ENCODE results near the gene KIF1C. TPM values are rescaled to one million over a fixed set of nuclear protein-coding genes. Genes with fewer than 3 reads are reported as not detected.

The KIF1C gene
- total and polyA plus RNA-seq, 2 experiments from 2014 or later, result 39.8 to 72.7 TPM

DNA sequence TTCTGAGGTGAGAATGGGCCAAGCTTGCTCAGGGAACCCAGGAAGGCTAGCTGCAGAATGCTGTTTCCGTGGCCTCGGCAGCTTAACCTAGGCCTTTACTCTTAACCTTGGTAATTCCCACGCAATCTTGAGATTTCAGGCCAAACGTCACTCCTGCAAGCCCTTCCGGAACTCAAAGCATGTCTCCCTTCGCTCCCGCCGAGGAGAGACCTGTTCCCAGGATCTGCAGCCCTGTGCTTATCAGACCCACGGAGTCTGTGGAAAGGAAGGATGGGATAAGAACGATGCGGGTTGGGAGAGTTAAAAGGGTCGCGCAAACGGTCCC lies 80.0 kb downstream of the KIF1C start:
- no peaks in the 10 kb centered on the region for H3K9me3 ChIP-seq (ENCODE audit: low read depth)
- H3K9ac ChIP-seq, result peak overlapping the region; percentile 78
- H3K79me2 ChIP-seq (ENCODE audit: insufficient read depth), result peaks cover 11% of the 10 kb centered on the region; the same call in 1 of the 2 replicates
- WGBS, 2 experiments (ENCODE audit: low coverage in 1 of 2, low lambda C conversion rate in 2 of 2, missing lambda C conversion rate in 2 of 2), result 25 to 27% methylated on average over 14 of the region's 14 CpGs
- H3K4me2 ChIP-seq (ENCODE audit: unreplicated experiment), result peak overlapping the region; percentile 93
- H2AFZ ChIP-seq, result peak overlapping the region; percentile 99
- no peaks in the 10 kb centered on the region for H3K4me1 ChIP-seq (ENCODE audit: insufficient read depth)
- H3F3A ChIP-seq (ENCODE audit: insufficient read depth), result no peaks in the 10 kb centered on the region
- in situ Hi-C loops (cut with MboI), result no loop called here
- no peak overlapping the region for H3K27ac ChIP-seq
- H3K9me2 ChIP-seq (ENCODE audit: insufficient read depth), result no peaks in the 10 kb centered on the region
- H3K4me3 ChIP-seq, result peak overlapping the region; percentile 82
- TF ChIP-seq EZH2phosphoT487 (IDR thresholded peaks at IDR 0.05; ENCODE audit: insufficient read depth, low read depth) (no peak), EZH2 (IDR thresholded peaks at IDR 0.05; ENCODE audit: insufficient read depth, poor library complexity, severe bottlenecking) (no peak)
- no peaks in the 10 kb centered on the region for H3K36me3 ChIP-seq (ENCODE audit: low read depth)
- H4K20me1 ChIP-seq (ENCODE audit: insufficient read depth), result no peaks in the 10 kb centered on the region
- DNase-seq, result no peak
- 0 out of 2 replicates have a peak, but pooled peaks cover 9% of the 10 kb centered on the region for H3K27me3 ChIP-seq (replicated peaks; ENCODE audit: insufficient read depth)

Small RNA genes within 50 kb of the gene (microRNA-seq; reads per million reads assigned to microRNA genes)
- gene MIR6864 (ENCODE audit: borderline number of aligned reads) (not detected), gene MIR6865 (ENCODE audit: borderline number of aligned reads) (not detected)

Small RNA genes within 50 kb of the gene (small RNA-seq; reads per million reads assigned to genes)
- not detected for gene MIR6864 (ENCODE audit: low read depth, low replicate concordance)
- not detected for gene MIR6865 (ENCODE audit: low read depth, low replicate concordance)

Other genes starting within 250 kb of the KIF1C start
- not detected in 2 replicates for gene TM4SF5, start 226.1 kb upstream of the KIF1C start, total RNA-seq (2014; rRNA removed; shearing (Covaris generic))
- gene TM4SF5, start 226.1 kb upstream of the KIF1C start, polyA plus RNA-seq (2016; fragmentation: Nextera tagmentation; extraction: Ambion mirVana), result not detected in 2 replicates
- not detected in 2 replicates for gene VMO1, start 211.6 kb upstream of the KIF1C start, total RNA-seq (2014; rRNA removed; shearing (Covaris generic))
- gene VMO1, start 211.6 kb upstream of the KIF1C start, polyA plus RNA-seq (2016; fragmentation: Nextera tagmentation; extraction: Ambion mirVana), result 0.63 and 0.93 TPM in 2 replicates
- 2.2 TPM in 1 of 2 replicates, not detected in the other for gene GLTPD2, start 209.0 kb upstream of the KIF1C start, total RNA-seq (2014; rRNA removed; shearing (Covaris generic))
- 0.50 and 0.61 TPM in 2 replicates for gene GLTPD2, start 209.0 kb upstream of the KIF1C start, polyA plus RNA-seq (2016; fragmentation: Nextera tagmentation; extraction: Ambion mirVana)
- 92.1 and 148 TPM in 2 replicates for gene PSMB6, start 201.8 kb upstream of the KIF1C start, total RNA-seq (2014; rRNA removed; shearing (Covaris generic))
- 308 and 315 TPM in 2 replicates for gene PSMB6, start 201.8 kb upstream of the KIF1C start, polyA plus RNA-seq (2016; fragmentation: Nextera tagmentation; extraction: Ambion mirVana)
- gene PLD2, start 190.8 kb upstream of the KIF1C start, total RNA-seq (2014; rRNA removed; shearing (Covaris generic)), result 20.9 and 22.0 TPM in 2 replicates
- 11.9 and 12.3 TPM in 2 replicates for gene PLD2, start 190.8 kb upstream of the KIF1C start, polyA plus RNA-seq (2016; fragmentation: Nextera tagmentation; extraction: Ambion mirVana)
- 31.5 and 34.5 TPM in 2 replicates for gene MINK1, start 164.6 kb upstream of the KIF1C start, total RNA-seq (2014; rRNA removed; shearing (Covaris generic))
- 21.0 and 24.2 TPM in 2 replicates for gene MINK1, start 164.6 kb upstream of the KIF1C start, polyA plus RNA-seq (2016; fragmentation: Nextera tagmentation; extraction: Ambion mirVana)
- gene C17orf107, start 98.4 kb upstream of the KIF1C start, total RNA-seq (2014; rRNA removed; shearing (Covaris generic)), result 3.8 and 8.8 TPM in 2 replicates
- gene C17orf107, start 98.4 kb upstream of the KIF1C start, polyA plus RNA-seq (2016; fragmentation: Nextera tagmentation; extraction: Ambion mirVana), result 2.7 and 3.9 TPM in 2 replicates
- 0.13 and 0.86 TPM in 2 replicates for gene CHRNE, start 94.9 kb upstream of the KIF1C start, total RNA-seq (2014; rRNA removed; shearing (Covaris generic))
- gene CHRNE, start 94.9 kb upstream of the KIF1C start, polyA plus RNA-seq (2016; fragmentation: Nextera tagmentation; extraction: Ambion mirVana), result 0.63 and 0.84 TPM in 2 replicates
- not detected in 2 replicates for gene GP1BA, start 65.7 kb upstream of the KIF1C start, total RNA-seq (2014; rRNA removed; shearing (Covaris generic))
- gene GP1BA, start 65.7 kb upstream of the KIF1C start, polyA plus RNA-seq (2016; fragmentation: Nextera tagmentation; extraction: Ambion mirVana), result 0.18 TPM in 1 of 2 replicates, not detected in the other
- 68.5 and 131 TPM in 2 replicates for gene SLC25A11, start 57.9 kb upstream of the KIF1C start, total RNA-seq (2014; rRNA removed; shearing (Covaris generic))
- gene SLC25A11, start 57.9 kb upstream of the KIF1C start, polyA plus RNA-seq (2016; fragmentation: Nextera tagmentation; extraction: Ambion mirVana), result 71.4 and 73.2 TPM in 2 replicates
- gene RNF167, start 57.7 kb upstream of the KIF1C start, total RNA-seq (2014; rRNA removed; shearing (Covaris generic)), result 19.8 and 31.7 TPM in 2 replicates
- gene RNF167, start 57.7 kb upstream of the KIF1C start, polyA plus RNA-seq (2016; fragmentation: Nextera tagmentation; extraction: Ambion mirVana), result 34.2 and 36.6 TPM in 2 replicates
- gene PFN1, start 49.4 kb upstream of the KIF1C start, total RNA-seq (2014; rRNA removed; shearing (Covaris generic)), result 621 and 886 TPM in 2 replicates
- 2,247 and 2,282 TPM in 2 replicates for gene PFN1, start 49.4 kb upstream of the KIF1C start, polyA plus RNA-seq (2016; fragmentation: Nextera tagmentation; extraction: Ambion mirVana)
- gene ENO3, start 46.8 kb upstream of the KIF1C start, total RNA-seq (2014; rRNA removed; shearing (Covaris generic)), result 0.38 and 1.2 TPM in 2 replicates
- 3.2 and 4.1 TPM in 2 replicates for gene ENO3, start 46.8 kb upstream of the KIF1C start, polyA plus RNA-seq (2016; fragmentation: Nextera tagmentation; extraction: Ambion mirVana)
- gene SPAG7, start 30.1 kb upstream of the KIF1C start, total RNA-seq (2014; rRNA removed; shearing (Covaris generic)), result 39.1 and 43.1 TPM in 2 replicates
- gene SPAG7, start 30.1 kb upstream of the KIF1C start, polyA plus RNA-seq (2016; fragmentation: Nextera tagmentation; extraction: Ambion mirVana), result 97.7 and 107 TPM in 2 replicates
- 4.8 and 10.1 TPM in 2 replicates for gene CAMTA2, start 10.3 kb upstream of the KIF1C start, total RNA-seq (2014; rRNA removed; shearing (Covaris generic))
- gene CAMTA2, start 10.3 kb upstream of the KIF1C start, polyA plus RNA-seq (2016; fragmentation: Nextera tagmentation; extraction: Ambion mirVana), result 26.5 and 28.8 TPM in 2 replicates
- gene INCA1, start 428 bp upstream of the KIF1C start, total RNA-seq (2014; rRNA removed; shearing (Covaris generic)), result 0.32 and 1.0 TPM in 2 replicates
- 0.51 and 1.2 TPM in 2 replicates for gene INCA1, start 428 bp upstream of the KIF1C start, polyA plus RNA-seq (2016; fragmentation: Nextera tagmentation; extraction: Ambion mirVana)
- 0.22 TPM in 1 of 2 replicates, not detected in the other for gene SLC52A1, start 37.5 kb downstream of the KIF1C start, total RNA-seq (2014; rRNA removed; shearing (Covaris generic))
- gene SLC52A1, start 37.5 kb downstream of the KIF1C start, polyA plus RNA-seq (2016; fragmentation: Nextera tagmentation; extraction: Ambion mirVana), result not detected in 2 replicates
- gene ZFP3, start 80.5 kb downstream of the KIF1C start, total RNA-seq (2014; rRNA removed; shearing (Covaris generic)), result 1.5 and 1.9 TPM in 2 replicates
- 1.8 and 2.0 TPM in 2 replicates for gene ZFP3, start 80.5 kb downstream of the KIF1C start, polyA plus RNA-seq (2016; fragmentation: Nextera tagmentation; extraction: Ambion mirVana)
- 5.2 and 6.1 TPM in 2 replicates for gene ZNF232, start 113.9 kb downstream of the KIF1C start, total RNA-seq (2014; rRNA removed; shearing (Covaris generic))
- 3.8 and 5.2 TPM in 2 replicates for gene ZNF232, start 113.9 kb downstream of the KIF1C start, polyA plus RNA-seq (2016; fragmentation: Nextera tagmentation; extraction: Ambion mirVana)
- gene USP6, start 118.1 kb downstream of the KIF1C start, total RNA-seq (2014; rRNA removed; shearing (Covaris generic)), result not detected in 2 replicates
- gene USP6, start 118.1 kb downstream of the KIF1C start, polyA plus RNA-seq (2016; fragmentation: Nextera tagmentation; extraction: Ambion mirVana), result 0.25 and 0.30 TPM in 2 replicates
- gene ZNF594, start 193.9 kb downstream of the KIF1C start, total RNA-seq (2014; rRNA removed; shearing (Covaris generic)), result 5.1 and 6.2 TPM in 2 replicates
- gene ZNF594, start 193.9 kb downstream of the KIF1C start, polyA plus RNA-seq (2016; fragmentation: Nextera tagmentation; extraction: Ambion mirVana), result 2.2 and 3.1 TPM in 2 replicates
- not detected in 2 replicates for gene SCIMP, start 236.9 kb downstream of the KIF1C start, total RNA-seq (2014; rRNA removed; shearing (Covaris generic))
- 0.11 and 0.30 TPM in 2 replicates for gene SCIMP, start 236.9 kb downstream of the KIF1C start, polyA plus RNA-seq (2016; fragmentation: Nextera tagmentation; extraction: Ambion mirVana)

Measured in GM23248 (cell line).